ENCODE data around the gene BACH2.

GRCh38 chr6:90277302-90278011 is 19.2 kb downstream of the BACH2 start:
- TF ChIP-seq EZH2phosphoT487 (IDR thresholded peaks at IDR 0.05) (no peak), CTCF (IDR thresholded peaks at IDR 0.05) (no peak)

Measured in neural progenitor cell (in vitro differentiated cells).